IMR-90 (cell line): ENCODE data around the gene KIAA0232.

Source experiments
- BHLHE40 ChIP-seq: fragments of 150-350 bp; IDR thresholded peaks from 2 replicates; pipeline ENCODE4 v1.6.1; 2016; ENCODE audit warnings: mild to moderate bottlenecking, low read depth, low read length
- FOS ChIP-seq: fragments of 150-350 bp; IDR thresholded peaks from 2 replicates; pipeline ENCODE4 v1.6.1; 2016; ENCODE audit warnings: low read depth, low read length
- MAZ ChIP-seq: IDR thresholded peaks from 2 replicates; pipeline ENCODE4 v1.6.1; 2012; ENCODE audit warnings: low read depth, mild to moderate bottlenecking, low read length, improper control_type of control experiment, moderate library complexity, borderline replicate concordance
- POLR2A ChIP-seq: IDR thresholded peaks from 2 replicates; pipeline ENCODE4 v1.6.1; 2012; ENCODE audit warnings: mild to moderate bottlenecking, low read depth, low read length
- RAD21 ChIP-seq: IDR thresholded peaks from 2 replicates; pipeline ENCODE4 v1.6.1; 2012; ENCODE audit warnings: low read length, improper control_type of control experiment
- TF ChIP-seq, protein P1 (sequence below): conservative IDR thresholded peaks from 2 replicates; pipeline ENCODE4 v1.5.1; 2012; ENCODE audit warnings: mild to moderate bottlenecking, low read depth, low read length, improper control_type of control experiment

DNA sequence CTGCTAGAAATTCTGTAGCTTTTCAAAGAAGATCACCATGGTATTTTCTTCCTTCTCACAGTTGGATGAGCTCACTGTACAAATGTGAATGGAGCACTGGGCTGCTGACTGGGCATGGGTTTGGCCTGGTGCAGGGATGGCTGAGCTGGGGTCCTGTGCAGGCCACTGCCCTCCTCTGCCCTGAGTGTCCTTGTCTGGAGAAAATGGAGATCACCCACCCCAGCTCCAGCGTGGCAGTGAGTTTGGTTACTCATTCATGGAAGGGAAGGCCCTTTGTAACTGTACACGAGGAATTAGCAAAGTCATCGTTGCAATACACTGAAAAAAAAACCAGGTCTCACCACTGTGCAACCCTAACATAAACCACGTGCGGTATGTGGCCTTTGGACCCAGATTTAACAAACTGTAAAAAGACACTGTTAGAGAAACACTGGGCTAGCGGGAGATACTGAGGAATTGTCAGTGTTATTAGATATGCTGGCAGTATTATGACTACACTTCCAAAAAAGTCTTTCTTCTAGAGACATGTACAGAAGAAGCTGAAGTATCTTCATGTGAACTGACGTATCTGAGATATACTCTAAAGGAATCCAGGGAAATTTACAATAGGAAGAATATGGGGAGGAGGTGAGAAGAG is 111.0 kb downstream of the KIAA0232 start:
- no peak for TF ChIP-seq POLR2A
- TF ChIP-seq, protein P1, sequence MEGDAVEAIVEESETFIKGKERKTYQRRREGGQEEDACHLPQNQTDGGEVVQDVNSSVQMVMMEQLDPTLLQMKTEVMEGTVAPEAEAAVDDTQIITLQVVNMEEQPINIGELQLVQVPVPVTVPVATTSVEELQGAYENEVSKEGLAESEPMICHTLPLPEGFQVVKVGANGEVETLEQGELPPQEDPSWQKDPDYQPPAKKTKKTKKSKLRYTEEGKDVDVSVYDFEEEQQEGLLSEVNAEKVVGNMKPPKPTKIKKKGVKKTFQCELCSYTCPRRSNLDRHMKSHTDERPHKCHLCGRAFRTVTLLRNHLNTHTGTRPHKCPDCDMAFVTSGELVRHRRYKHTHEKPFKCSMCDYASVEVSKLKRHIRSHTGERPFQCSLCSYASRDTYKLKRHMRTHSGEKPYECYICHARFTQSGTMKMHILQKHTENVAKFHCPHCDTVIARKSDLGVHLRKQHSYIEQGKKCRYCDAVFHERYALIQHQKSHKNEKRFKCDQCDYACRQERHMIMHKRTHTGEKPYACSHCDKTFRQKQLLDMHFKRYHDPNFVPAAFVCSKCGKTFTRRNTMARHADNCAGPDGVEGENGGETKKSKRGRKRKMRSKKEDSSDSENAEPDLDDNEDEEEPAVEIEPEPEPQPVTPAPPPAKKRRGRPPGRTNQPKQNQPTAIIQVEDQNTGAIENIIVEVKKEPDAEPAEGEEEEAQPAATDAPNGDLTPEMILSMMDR: no peak
- peak; percentile 67; the same call in 1 of the 2 replicates for TF ChIP-seq BHLHE40
- no peak for TF ChIP-seq RAD21
- no peak for TF ChIP-seq FOS
- no peak for TF ChIP-seq MAZ
